HG03558 (cell line): Measurements from ENCODE around the gene GRAMD4.

Experiments
- ATAC-seq: cut with Tn5 transposase; IDR thresholded peaks from one replicate; pipeline ENCODE4 v1.9.1; 2021; ENCODE audit warnings: moderate number of reproducible peaks; ENCODE audit not compliant: unreplicated experiment; ENCODE audit errors: extremely low read depth

GRAMD4 gene

DNA sequence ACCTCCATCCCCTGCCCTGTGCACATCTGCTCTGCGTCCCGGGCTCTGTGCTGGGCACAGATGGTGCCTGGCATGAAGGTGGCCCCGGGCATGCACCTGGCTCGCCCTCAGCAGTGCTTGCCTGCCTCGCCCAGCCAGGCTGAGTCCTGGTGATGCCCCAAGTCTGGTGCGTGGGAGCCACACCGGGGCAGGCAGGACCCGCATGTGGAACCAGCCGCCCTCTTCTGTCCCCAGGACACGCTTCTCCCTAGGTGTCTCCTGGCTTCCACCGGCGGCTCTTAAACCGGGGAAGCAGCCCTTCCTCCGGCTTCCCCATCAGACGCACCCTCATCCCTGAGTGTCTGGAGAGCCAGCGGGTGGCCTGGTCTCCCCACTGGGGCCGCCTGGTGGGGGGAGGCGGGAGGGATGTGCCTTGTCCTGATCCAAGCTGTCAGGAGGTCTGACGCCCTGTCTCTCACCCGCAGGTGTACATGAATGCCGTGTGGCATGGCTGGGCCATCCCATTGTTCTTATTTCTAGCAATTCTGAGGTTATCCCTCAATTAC, 45.0 kb downstream of the GRAMD4 start:
- ATAC-seq = no peak

DNA sequence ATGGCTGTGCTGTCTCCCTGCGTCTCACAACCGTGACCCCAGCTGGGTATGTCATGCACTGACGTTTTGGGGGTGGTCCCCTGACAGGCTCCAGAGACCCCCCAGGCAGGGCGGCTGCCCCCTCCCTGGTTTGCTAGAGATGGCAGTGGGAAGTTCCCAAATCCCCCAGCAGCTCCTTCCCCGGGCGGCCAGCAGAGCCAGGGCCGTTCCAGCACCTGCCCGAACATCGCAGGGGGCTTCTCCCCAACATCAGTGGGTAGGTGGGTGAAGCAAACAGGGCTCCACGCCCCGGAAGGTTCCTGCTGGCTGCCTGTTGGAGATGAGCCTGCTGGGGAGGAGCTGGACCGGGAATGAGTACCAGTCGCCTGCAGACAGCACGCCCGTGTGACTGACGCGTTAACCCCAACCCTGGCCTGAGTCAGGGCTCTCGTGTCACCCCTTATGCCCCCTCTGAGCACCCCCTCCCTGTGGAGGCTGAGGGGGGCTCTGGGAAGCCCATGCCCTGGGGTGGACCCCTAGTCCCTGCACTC, 45.6 kb downstream of the GRAMD4 start:
- no peak for ATAC-seq

DNA sequence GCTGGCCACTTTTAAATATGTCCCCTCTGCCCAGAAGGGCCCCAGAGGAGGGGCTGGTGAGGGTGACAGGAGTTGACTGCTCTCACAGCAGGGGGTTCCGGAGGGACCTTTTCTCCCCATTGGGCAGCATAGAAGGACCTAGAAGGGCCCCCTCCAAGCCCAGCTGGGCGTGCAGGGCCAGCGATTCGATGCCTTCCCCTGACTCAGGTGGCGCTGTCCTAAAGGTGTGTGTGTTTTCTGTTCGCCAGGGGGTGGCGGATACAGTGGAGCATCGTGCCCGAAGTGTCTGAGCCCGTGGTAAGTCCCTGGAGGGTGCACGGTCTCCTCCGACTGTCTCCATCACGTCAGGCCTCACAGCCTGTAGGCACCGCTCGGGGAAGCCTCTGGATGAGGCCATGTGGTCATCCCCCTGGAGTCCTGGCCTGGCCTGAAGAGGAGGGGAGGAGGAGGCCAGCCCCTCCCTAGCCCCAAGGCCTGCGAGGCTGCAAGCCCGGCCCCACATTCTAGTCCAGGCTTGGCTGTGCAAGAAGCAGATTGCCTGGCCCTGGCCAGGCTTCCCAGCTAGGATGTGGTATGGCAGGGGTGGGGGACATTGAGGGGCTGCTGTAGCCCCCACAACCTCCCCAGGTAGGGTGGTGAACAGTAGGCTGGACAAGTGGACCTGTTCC, 46.5 kb downstream of the GRAMD4 start:
- ATAC-seq = no peak

DNA sequence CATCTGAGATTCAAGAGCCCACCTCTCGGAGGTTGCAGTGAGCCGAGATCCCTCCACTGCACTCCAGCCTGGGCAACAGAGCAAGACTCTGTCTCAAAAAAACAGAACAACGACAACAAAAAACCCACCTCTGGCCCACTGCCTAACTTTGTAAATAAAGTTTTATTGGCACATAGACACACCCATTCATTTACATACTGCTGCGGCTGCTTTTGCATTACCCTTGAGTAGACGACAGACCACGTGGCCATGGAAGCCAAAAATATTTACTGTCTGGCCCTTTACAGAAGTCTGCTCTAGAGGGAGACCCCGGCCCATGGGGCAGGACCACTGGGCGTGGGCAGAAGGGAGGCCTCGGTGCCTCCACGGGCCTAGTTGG, 47.0 kb downstream of the GRAMD4 start:
- ATAC-seq = no peak

DNA sequence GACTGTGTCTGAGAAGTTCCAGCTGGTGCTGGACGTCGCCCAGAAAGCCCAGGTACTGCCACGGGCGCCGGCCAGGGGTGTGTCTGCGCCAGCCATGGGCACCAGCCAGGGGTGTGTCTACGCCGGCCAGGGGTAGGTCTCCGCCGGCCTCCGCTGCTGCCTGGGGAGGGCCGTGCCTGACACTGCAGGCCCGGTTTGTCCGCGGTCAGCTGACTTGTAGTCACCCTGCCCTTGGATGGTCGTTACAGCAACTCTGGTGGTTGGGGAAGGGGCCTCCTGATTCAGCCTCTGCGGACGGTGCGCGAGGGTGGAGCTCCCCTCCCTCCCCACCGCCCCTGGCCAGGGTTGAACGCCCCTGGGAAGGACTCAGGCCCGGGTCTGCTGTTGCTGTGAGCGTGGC, 47.9 kb downstream of the GRAMD4 start:
- ATAC-seq = no peak

DNA sequence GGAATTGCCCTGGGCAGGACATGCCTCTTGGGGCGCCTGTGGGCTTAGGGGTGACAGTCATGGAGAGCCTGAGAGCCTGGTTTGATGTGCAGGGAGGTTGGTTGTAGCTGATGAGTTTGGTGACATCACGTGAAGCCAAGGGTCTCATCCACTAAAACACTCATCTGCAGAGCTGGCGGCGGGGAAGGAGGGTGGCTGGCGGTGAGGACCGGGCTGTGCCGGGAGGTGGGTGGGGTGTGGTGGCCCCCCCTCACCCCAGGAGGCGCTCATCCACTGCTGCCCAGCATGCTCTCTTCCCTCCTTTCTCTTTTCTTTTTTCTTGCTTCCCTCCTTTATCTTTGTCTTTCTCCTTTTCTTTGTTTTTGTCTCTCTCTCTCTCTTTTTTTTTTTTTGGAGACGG, 49.0 kb downstream of the GRAMD4 start:
- ATAC-seq = no peak

DNA sequence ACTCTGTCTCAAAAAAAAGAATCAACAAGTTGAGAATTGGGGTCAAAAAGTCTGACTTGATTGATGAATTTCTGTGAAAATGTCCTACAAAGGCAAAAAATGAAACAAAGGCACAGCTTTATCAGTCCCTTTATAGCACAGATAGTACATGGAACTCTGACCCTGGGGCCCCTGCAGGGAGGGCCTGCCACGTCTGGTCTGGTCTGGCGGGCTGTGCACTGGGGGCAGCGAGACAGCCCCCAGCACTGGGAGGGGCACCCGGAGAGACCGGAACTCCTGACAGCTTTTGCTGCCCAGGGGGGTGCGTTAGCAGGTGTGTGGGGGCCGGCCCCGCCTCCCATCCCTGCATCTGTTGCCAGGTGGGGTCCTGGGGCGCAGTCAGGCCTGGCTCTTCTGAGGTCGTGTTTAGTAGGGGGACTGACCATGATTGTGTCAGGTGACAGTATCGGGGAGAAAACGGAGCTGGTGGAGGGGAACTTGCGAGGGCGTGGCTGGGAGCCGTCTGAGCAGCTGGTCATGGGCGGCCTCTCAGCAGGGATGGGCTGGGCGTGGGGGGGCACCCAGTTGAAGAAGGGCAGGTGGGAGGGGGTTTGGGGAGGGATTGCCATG, 51.7 kb downstream of the GRAMD4 start:
- ATAC-seq = no peak

DNA sequence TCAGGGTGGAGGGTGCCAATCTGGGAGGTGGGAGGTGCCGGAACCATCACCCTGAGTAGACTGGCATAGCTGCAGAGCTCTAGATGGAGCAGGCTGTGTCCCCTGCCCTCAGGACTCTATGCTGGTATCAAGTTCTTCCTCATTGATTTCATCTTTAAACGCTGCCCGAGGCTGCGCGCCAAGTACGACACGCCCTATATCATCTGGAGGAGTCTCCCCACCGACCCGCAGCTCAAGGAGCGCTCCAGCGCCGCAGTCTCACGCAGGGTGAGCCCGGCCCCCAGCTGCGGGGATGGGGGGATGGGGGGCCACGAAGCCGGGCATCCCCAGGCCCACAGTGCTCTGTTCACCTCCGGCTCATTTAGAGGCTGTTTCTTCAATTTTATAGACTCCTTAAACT, 52.5 kb downstream of the GRAMD4 start:
- ATAC-seq = no peak

DNA sequence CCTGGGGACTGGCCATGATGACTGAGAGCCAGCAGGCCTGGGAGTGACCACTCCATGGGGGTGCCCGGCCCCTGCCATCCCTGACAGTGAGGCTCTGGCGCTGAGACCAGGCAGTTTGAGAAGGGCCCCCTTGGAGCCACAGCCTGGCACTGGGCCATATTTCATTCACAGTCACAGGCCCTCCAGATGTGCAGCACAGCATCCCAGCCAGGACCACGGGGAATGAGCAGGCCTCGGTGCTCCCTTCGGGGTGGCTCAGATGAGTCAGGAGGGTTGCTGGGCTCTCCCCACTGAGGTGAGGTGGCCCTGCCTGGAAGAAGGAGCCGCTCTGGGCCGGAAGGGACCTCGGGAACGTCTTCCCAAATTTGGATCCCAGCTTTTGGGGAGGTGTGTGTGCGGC, 53.0 kb downstream of the GRAMD4 start:
- ATAC-seq = no peak

DNA sequence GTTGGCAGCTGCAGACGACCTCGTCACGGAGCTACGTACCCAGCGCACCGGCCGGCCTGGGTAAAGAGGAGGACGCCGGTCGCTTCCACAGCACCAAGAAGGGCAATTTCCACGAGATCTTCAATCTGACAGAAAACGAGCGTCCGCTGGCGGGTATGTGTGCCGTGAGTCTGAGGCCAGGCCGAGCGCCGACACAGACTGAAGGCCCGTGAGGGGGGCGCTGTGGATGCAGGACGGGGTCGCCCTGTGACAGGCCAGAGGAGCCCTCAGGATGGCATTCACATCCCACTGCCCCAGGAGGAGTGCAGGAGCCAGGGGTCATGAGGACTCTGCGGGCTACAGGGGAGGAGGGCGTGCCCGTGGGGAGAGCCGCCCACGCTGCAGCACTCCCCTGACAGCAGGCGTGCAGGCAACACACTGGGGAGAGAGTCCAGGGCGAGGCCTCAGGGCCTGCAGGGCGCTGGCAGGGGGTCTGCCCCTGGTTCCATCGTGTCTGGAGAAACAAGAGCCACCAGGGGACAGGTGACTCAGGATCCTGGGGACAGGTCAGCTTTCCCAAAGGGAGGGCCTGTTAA, 53.6 kb downstream of the GRAMD4 start:
- ATAC-seq = no peak

DNA sequence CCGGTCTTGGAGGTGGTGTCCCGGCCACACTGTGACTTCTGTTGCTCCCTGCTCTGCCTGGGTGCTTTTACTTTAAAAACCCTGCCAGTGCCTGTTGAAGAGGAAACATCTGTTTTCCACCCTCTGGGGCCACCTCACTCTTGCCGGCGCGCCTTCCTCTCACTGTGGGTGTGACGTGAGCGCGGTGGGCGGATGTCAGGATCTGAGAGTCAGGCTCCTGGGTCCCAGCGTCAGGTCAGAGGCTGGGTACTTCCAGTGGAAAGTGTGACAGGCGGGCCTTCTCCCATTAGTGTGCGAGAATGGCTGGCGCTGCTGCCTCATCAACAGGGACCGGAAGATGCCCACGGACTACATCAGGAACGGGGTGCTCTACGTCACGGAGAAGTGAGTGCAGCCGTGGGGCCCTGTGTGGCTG, 54.2 kb downstream of the GRAMD4 start:
- ATAC-seq = no peak

DNA sequence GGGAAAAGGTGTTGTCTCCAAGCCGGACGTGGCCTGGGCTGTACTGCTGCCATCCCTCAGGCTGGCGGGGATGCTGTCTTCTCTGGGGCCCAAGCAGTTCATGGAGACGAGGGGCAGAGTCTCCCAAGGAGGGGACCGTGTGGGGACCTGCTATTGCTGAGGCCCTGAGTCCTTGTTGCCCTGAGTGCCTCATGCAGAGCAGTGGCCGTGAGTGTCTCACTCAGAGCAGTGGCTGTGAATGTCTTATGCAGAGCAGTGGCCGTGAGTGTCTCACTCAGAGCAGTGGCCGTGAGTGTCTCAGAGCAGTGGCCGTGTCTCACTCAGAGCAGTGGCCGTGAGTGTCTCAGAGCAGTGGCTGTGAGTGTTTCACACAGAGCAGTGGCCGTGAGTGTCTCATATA, 54.7 kb downstream of the GRAMD4 start:
- ATAC-seq = no peak

DNA sequence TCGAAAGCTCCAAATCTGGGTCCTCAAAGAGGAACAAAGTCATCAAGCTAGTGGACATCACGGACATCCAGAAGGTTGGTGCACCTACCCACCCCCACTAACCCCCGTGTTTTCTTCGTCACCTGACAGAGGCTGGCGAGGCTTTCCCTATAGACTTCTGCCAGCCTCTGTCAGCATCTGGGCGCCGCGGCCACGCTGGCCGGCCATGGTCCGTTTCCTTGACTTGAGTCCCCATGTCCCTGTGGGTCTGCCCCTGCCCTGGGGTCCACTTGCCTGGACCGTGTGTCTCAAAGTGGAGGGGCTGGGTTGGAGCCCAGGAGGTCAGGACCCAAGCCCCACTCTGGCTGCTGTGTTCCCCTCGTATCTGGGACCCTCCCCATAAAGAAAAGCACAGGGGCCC, 55.3 kb downstream of the GRAMD4 start:
- no peak for ATAC-seq

DNA sequence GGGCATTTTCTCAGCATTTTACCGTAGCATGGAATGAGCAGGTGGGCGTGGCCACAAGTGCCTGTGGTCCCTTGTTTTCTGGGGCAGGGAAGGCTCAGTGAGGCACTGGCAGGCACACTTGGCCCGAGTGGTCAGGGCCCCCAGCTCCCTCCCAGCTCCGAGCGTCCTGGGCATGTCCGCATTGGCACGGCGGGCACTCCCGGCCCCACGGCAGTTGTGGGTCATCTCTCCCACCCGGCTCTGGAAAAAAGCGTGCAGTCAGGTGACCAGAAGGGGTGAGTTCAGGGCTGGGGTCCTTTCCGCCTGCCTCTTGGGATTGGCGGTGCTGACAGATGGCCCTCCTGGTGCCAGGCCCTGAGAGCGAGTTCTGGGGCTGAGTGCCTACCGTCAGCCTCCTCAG, 55.8 kb downstream of the GRAMD4 start:
- ATAC-seq = no peak

DNA sequence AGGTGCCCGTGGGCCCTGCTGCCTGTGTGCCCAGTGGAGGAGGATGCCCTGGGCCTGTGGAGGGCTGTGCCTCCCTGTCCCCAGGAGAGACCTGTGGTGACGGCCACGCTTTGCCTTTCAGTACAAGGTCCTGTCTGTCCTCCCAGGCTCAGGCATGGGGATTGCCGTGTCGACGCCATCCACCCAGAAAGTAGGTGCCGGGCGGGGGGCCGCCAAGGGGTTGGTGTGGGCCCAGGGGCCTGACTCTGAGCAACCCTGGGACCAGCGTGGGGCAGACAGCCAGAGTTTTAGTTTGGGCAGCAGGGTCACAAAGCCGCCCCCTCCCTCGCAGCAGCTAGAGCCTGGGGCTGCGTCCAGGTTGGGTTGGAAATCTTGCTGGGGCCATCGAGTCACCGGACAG, 56.3 kb downstream of the GRAMD4 start:
- no peak for ATAC-seq

DNA sequence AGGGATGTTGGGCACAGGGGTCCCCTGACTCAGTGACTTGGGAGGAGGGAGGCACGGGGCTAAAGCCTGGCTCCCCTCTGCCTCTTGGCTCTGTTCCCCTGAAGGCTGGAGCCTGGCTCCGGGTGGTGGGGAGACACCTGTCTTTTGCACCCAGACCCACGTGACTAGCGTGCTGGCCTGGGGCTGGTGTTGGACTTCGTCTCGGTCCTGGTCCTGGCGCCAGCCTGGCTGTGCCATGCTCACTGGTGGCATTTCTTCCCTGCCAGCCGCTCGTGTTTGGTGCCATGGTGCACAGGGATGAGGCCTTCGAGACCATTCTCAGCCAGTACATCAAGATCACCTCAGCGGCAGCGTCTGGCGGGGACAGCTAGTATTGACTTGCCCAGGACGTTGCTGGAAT, 56.7 kb downstream of the GRAMD4 start:
- ATAC-seq = no peak

DNA sequence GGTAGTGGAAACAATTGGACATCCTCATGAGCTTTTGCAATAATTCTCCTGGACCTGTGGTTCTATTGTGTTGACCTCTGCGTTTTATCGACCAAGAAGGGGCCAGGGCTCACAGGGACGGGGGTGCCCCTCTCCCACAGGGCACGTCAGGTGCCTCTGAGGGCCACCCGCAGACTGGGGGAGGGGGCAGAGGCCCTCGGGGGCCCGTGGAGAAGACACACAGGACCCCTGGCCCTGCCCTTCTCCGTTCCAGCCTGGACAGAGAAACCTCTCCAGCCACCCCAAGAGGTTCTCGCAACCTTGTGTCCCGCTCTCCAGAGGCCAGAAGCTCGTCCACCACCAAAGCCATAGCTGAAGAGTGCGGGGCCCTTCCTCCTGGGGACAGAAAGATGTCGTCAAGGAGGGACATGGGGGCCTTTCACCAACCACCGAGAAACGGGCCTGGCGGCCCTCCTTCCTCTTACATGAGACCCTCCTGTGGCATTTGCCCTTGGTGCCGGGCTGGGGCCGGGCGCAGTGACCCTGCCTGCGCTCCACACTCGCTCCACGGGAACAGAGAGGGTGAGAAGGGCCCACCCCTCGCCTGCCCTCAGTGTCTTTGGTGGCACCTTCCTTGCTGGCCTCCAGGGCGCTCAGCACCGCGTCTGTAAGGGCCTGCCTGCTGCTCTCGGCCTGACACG, 57.3 kb downstream of the GRAMD4 start:
- ATAC-seq = no peak

DNA sequence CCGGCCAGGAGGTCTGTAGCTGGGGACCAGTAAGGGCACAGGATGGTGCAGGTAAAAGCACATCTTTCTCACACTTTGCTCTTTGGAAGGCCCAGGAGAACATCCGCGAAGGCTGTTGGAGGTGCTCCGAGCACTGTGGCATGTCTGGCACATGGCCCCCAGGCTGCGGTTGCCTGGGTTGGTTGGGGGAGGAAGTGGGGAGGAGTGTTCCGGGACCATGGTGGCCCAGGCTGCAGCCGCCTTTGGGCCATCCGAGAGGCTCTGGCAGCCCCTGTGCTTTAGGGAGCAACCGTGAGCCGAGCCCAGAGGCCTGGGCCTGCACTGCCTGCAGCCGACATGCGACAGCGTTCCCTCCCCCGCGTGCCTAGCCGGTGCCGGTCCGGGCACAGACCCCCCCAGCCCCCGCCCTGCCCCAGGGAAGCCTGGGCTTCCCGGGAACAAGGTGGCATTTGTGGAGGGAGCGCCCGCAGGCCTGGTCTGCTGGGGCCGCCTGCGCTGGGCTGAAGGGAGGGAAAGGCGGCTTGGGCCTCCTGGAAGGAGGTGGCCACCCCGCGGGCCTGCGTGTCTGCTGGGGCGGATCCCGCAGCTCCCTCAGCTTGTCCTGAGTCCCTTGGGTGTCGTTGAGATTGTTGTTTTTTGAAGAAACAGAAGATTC, 57.9 kb downstream of the GRAMD4 start:
- ATAC-seq = no peak

DNA sequence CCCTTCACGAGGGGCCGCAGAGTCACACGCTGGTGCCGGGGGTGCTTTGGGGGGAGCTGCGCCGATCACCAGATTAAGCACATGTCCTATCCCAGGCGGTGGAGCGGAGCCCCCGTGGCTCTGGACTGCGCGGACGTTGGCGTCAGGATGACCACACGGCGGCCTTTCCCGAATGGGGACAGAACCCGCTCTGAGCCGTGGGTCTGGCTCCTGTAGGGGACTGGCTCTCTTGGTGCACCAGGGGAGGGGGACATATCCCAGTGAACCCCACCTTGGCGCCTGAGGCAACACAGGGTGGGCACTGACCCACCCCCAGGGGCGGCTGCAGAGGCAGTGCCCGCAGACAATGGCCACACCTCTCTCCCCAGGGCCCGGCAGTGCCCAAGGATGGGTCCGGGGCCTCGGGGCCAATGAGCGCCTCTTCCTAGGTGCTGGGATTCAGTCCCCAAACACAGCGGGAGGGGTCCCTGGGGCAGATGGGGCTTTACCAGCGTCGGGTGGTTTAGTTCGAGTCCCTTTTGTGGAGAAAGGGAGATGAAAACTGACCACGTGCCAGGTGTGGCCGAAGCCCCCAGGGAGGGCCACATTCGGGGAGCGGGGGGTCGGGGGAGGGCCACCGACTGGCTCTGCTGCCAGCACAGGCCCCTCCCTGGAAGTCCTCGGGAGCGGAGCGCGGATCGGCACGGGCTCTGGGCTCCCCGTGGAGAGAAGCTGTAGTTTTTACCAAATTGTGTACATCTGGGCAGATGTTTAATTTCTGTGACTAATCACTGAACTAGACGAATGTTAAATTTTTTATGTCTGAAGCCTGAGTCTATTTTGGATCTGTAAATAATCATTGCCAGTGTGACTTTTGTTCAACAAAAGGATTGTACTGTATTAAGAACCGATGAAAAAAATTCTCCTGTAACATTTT, 58.9 kb downstream of the GRAMD4 start:
- ATAC-seq = no peak
